ENCODE results near the gene GALNT12. TPM values are rescaled to one million over a fixed set of nuclear protein-coding genes. Genes with fewer than 3 reads are reported as not detected.

The GALNT12 gene
- total RNA-seq, 1 donor from 2014 or later: 2.6 TPM

DNA sequence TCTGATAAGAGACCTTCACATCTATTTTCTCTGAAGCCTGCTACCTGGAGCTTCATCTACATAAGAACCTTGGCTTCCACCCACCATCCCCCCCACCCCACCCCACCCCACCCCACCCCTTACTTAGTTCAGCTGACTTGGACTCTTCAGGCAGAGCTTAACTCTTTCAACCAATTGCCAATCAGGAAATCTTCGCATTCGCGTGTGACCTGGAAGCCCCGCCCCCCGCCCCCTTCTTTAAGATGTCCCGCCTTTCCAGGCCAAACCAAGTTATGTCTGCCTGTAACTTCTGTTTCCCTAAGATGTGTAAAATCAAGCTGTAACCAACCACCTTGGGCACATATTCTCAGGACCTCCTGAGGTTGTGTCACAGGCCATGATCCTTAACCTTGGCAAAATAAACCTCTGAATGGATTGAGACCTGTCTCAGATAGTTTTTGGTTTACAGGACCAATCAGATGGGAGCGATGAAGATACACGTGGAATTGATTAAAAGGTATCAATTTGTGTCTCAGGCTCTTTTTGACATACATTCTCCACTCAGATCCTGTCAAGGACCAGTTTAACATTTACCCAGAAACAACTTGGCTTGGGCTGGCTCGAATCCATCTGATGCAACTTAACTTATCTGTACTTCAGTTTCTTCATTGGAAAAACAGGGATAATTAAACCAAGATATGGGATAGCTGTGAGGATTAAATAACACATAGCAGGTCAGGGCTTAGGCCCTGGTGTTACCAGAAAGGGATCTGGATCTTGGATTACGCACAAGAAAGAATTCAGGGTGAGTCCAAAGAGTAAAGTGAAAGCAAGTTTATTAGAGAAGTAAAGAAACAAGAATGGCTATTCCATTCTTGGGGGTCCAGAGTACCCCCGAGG is 43.6 kb downstream of the GALNT12 start:
- no peaks in the 10 kb centered on the region for H3K36me3 ChIP-seq (ENCODE audit: control insufficient read depth, insufficient read depth, low read length)
- no peak overlapping the region for H3K4me3 ChIP-seq (ENCODE audit: low read depth, low read length)
- TF ChIP-seq CTCF (IDR thresholded peaks at IDR 0.05; ENCODE audit: insufficient read depth, low read length, severe bottlenecking): no peak
- FAIRE-seq: no peak
- no peaks in the 10 kb centered on the region for H3K27me3 ChIP-seq (ENCODE audit: control insufficient read depth, insufficient read depth, low read length)
- DNase-seq (ENCODE audit: low read depth): no peak

GRCh38 chr9:98851730-98852459 is 44.4 kb downstream of the GALNT12 start:
- Histone ChIP-seq H3K27me3 (ENCODE audit: control insufficient read depth, insufficient read depth, low read length) (no peaks in the 10 kb centered on the region), H3K36me3 (ENCODE audit: control insufficient read depth, insufficient read depth, low read length) (no peaks in the 10 kb centered on the region), H3K4me3 (ENCODE audit: low read depth, low read length) (no peak overlapping the region)
- TF ChIP-seq CTCF (IDR thresholded peaks at IDR 0.05; ENCODE audit: insufficient read depth, low read length, severe bottlenecking): no peak
- DNase-seq (ENCODE audit: low read depth) (peak; percentile 65), FAIRE-seq (no peak)

DNA sequence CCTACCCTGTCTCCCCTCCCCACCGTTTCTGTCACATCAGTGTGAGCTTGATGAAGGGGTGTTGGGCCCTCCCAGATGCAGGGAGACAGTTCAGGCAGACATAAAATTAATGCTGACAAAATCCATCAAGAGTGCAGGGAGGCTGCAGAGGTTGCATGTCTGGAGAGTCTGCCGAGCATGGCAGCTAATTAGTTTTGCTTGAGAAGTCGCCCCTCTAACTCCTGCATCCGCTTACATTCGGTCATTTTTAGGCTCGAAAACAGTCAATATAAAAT is 44.9 kb downstream of the GALNT12 start:
- Histone ChIP-seq H3K4me3 (ENCODE audit: low read depth, low read length) (no peak overlapping the region), H3K27me3 (ENCODE audit: control insufficient read depth, insufficient read depth, low read length) (no peaks in the 10 kb centered on the region), H3K36me3 (ENCODE audit: control insufficient read depth, insufficient read depth, low read length) (no peaks in the 10 kb centered on the region)
- DNase-seq (ENCODE audit: low read depth) (no peak), FAIRE-seq (no peak)
- TF ChIP-seq CTCF (IDR thresholded peaks at IDR 0.05; ENCODE audit: insufficient read depth, low read length, severe bottlenecking): no peak

DNA sequence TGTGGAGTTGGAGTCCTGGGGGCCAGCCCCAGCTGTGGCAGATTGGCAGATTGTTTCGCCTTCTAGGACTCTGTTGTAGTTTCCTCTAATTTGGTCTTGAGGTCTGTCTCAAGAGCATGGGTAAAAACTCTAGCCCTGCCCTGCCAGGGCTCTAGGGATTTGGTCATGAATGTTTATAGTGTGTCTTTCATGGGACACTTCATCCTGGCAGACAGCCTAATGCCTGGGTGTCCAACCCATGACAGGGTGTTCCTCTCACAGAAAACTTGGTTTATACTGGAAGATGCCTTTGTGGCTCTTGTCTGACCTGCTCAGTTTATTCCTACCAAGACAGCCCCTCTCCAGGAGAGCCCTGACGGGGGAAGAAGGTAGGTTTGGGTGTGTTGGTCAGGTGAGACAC is 45.5 kb downstream of the GALNT12 start:
- FAIRE-seq (no peak), DNase-seq (ENCODE audit: low read depth) (no peak)
- no peak overlapping the region for H3K4me3 ChIP-seq (ENCODE audit: low read depth, low read length)
- H3K27me3 ChIP-seq (ENCODE audit: control insufficient read depth, insufficient read depth, low read length): no peaks in the 10 kb centered on the region
- TF ChIP-seq CTCF (IDR thresholded peaks at IDR 0.05; ENCODE audit: insufficient read depth, low read length, severe bottlenecking): no peak
- H3K36me3 ChIP-seq (ENCODE audit: control insufficient read depth, insufficient read depth, low read length): no peaks in the 10 kb centered on the region

- no peak overlapping the region for H3K4me3 ChIP-seq (ENCODE audit: low read depth, low read length)
- DNase-seq (ENCODE audit: low read depth) (no peak), FAIRE-seq (no peak)
- TF ChIP-seq CTCF (IDR thresholded peaks at IDR 0.05; ENCODE audit: insufficient read depth, low read length, severe bottlenecking): no peak
- H3K27me3 ChIP-seq (ENCODE audit: control insufficient read depth, insufficient read depth, low read length): no peaks in the 10 kb centered on the region
- no peaks in the 10 kb centered on the region for H3K36me3 ChIP-seq (ENCODE audit: control insufficient read depth, insufficient read depth, low read length)
Observed at GRCh38 chr9:98854266-98854665, 46.8 kb downstream of the GALNT12 start.
